HEK293 (cell line): Measurements from ENCODE around the gene PKD2L1.
"Not testable (repeated sequence)": the region's sequence is repeated elsewhere in the genome, so short reads cannot be mapped to it uniquely, and the experiment has no call there.

Experiments used
- CTCF ChIP-seq: fragments of 450-650 bp; formaldehyde crosslinking; IDR thresholded peaks from 2 replicates; pipeline ENCODE4 v1.5.1; 2016; ENCODE audit warnings: missing biosample characterization, missing genetic modification characterization
- YY1 ChIP-seq: fragments of 450-650 bp; formaldehyde crosslinking; IDR thresholded peaks from 2 replicates; pipeline ENCODE4 v1.5.1; 2018; ENCODE audit warnings: missing biosample characterization, missing genetic modification characterization
- ZNF10 ChIP-seq: fragments of 450-650 bp; formaldehyde crosslinking; IDR thresholded peaks from 2 replicates; pipeline ENCODE4 v1.5.1; 2017; ENCODE audit warnings: missing biosample characterization, missing genetic modification characterization
- ZNF274 ChIP-seq, 2 experiments: fragments of 200-500 bp in 1 of 2; fragments of 450-650 bp in 1 of 2; sonication (Bioruptor generic) in 1 of 2; formaldehyde crosslinking in 1 of 2; IDR thresholded peaks; 2 replicates each; pipeline versions ENCODE4 v1.5.1 to v1.6.1; 2014 to 2016; ENCODE audit warnings: borderline replicate concordance in 1 of 2, inconsistent platforms in 1 of 2, low read length in 1 of 2, missing biosample characterization in 1 of 2, missing genetic modification characterization in 1 of 2
- ZNF426 ChIP-seq: fragments of 450-650 bp; formaldehyde crosslinking; IDR thresholded peaks from 2 replicates; pipeline ENCODE4 v1.5.1; 2017; ENCODE audit warnings: missing biosample characterization, missing genetic modification characterization, mild to moderate bottlenecking, inconsistent platforms, moderate library complexity
- ZNF488 ChIP-seq: fragments of 450-650 bp; formaldehyde crosslinking; IDR thresholded peaks from 2 replicates; pipeline ENCODE4 v1.5.1; 2016; ENCODE audit warnings: missing biosample characterization, missing genetic modification characterization

- not testable (repeated sequence) for TF ChIP-seq ZNF426; ZNF10 (tag by site-specific recombination); CTCF (tag by site-specific recombination); ZNF274 (IDR thresholded peaks at IDR 0.05; ENCODE audit: low read length); ZNF274 (tag by site-specific recombination; IDR thresholded peaks at IDR 0.05; ENCODE audit: borderline replicate concordance); YY1 (tag by site-specific recombination); ZNF488 (tag by site-specific recombination)
These were observed 46.6 kb upstream of the PKD2L1 start for GRCh38 chr10:100376656-100377055.
